HepG2 (cell line): ENCODE results near the gene YWHAQ. TPM values are rescaled to one million over a fixed set of nuclear protein-coding genes. Genes with fewer than 3 reads are reported as not detected.

Source experiments
- CEBPG ChIP-seq: IDR thresholded peaks from 2 replicates; pipeline ENCODE4 v1.6.1; 2016
- HBP1 ChIP-seq: IDR thresholded peaks from 2 replicates; pipeline ENCODE4 v1.6.1; 2016; ENCODE audit warnings: low read depth, control low read depth
- ISX ChIP-seq: sonication (generic); formaldehyde crosslinking; conservative IDR thresholded peaks from 2 replicates; pipeline ENCODE4 v1.5.0; 2020; ENCODE audit warnings: missing genetic modification reagents
- MAF1 ChIP-seq: sonication (generic); formaldehyde crosslinking; IDR thresholded peaks from 2 replicates; pipeline ENCODE4 v1.5.0; 2020; ENCODE audit warnings: missing genetic modification reagents, borderline replicate concordance
- MIER3 ChIP-seq: IDR thresholded peaks from 2 replicates; pipeline ENCODE4 v1.6.1; 2016; ENCODE audit warnings: missing compliant biosample characterization, borderline replicate concordance
- NPAS2 ChIP-seq: sonication (generic); formaldehyde crosslinking; IDR thresholded peaks from 2 replicates; pipeline ENCODE4 v1.8.0; 2022; ENCODE audit warnings: mild to moderate bottlenecking, missing genetic modification reagents, borderline replicate concordance
- PBX2 ChIP-seq: IDR thresholded peaks from 2 replicates; pipeline ENCODE4 v1.6.1; 2016; ENCODE audit warnings: control low read depth
- POLR2AphosphoS5 ChIP-seq: IDR thresholded peaks from 2 replicates; pipeline ENCODE4 v1.6.1; 2012; ENCODE audit warnings: low read depth, low read length
- PPARG ChIP-seq: conservative IDR thresholded peaks from 2 replicates; pipeline ENCODE4 v1.6.1; 2016; ENCODE audit warnings: missing biosample characterization, missing genetic modification reagents
- RARG ChIP-seq: sonication (generic); formaldehyde crosslinking; IDR thresholded peaks from 2 replicates; pipeline ENCODE4 v1.4.0; 2020; ENCODE audit warnings: low read depth, mild to moderate bottlenecking, missing genetic modification reagents
- RBFOX2 ChIP-seq: fragments of 200-400 bp; formaldehyde crosslinking; IDR thresholded peaks from 2 replicates; pipeline ENCODE4 v1.6.1; 2017; ENCODE audit warnings: low read depth, mild to moderate bottlenecking, low read length
- RXRB ChIP-seq: IDR thresholded peaks from 2 replicates; pipeline ENCODE4 v1.6.1; 2016; ENCODE audit warnings: borderline replicate concordance, missing genetic modification reagents, missing compliant biosample characterization
- SRF ChIP-seq: IDR thresholded peaks from 2 replicates; pipeline ENCODE4 v1.6.1; 2011; ENCODE audit warnings: mild to moderate bottlenecking, low read depth, low read length, moderate library complexity
- TRIM22 ChIP-seq: fragments of 450-650 bp; IDR thresholded peaks from 2 replicates; pipeline ENCODE4 v1.6.1; 2017
- ZBTB10 ChIP-seq: sonication (generic); formaldehyde crosslinking; IDR thresholded peaks from 2 replicates; pipeline ENCODE4 v1.4.0; 2020; ENCODE audit warnings: missing genetic modification reagents, borderline replicate concordance
- ZNF121 ChIP-seq: sonication (generic); formaldehyde crosslinking; IDR thresholded peaks from 2 replicates; pipeline ENCODE4 v1.5.0; 2020; ENCODE audit warnings: mild to moderate bottlenecking, missing genetic modification reagents
- ZNF282 ChIP-seq: fragments of 450-650 bp; IDR thresholded peaks from 2 replicates; pipeline ENCODE4 v1.6.1; 2018; ENCODE audit not compliant: partially characterized antibody
- ZNF331 ChIP-seq: sonication (generic); formaldehyde crosslinking; IDR thresholded peaks from 2 replicates; pipeline ENCODE4 v1.4.0; 2020; ENCODE audit warnings: missing genetic modification reagents
- ZNF547 ChIP-seq: sonication (generic); formaldehyde crosslinking; IDR thresholded peaks from 2 replicates; pipeline ENCODE4 v1.5.1; 2020; ENCODE audit warnings: mild to moderate bottlenecking, missing genetic modification reagents
- ZNF597 ChIP-seq: sonication (generic); formaldehyde crosslinking; IDR thresholded peaks from 2 replicates; pipeline ENCODE4 v1.5.0; 2020; ENCODE audit warnings: missing genetic modification reagents
- ZNF616 ChIP-seq: sonication (generic); formaldehyde crosslinking; IDR thresholded peaks from 2 replicates; pipeline ENCODE4 v1.5.0; 2020; ENCODE audit warnings: low read depth, mild to moderate bottlenecking, missing genetic modification reagents
- ZNF768 ChIP-seq: sonication (generic); formaldehyde crosslinking; IDR thresholded peaks from 2 replicates; pipeline ENCODE4 v1.4.0; 2020; ENCODE audit warnings: missing genetic modification reagents
- ZNF800 ChIP-seq: sonication (generic); formaldehyde crosslinking; IDR thresholded peaks from 2 replicates; pipeline ENCODE4 v1.4.0; 2020; ENCODE audit warnings: missing genetic modification reagents
- polyA plus RNA-seq, 8 experiments: library from polyadenylated mRNA; depleted of rRNA in 3 of 8; stranded (reverse) in 7 of 8; unstranded in 1 of 8; fragments of >200 nt; fragmentation: Illumina TruSeq in 4 of 8; extraction: Trizol in 4 of 8; gene quantifications; 2 replicates each; pipeline versions ENCODE4 v1.2.1 to v1.2.3, GENCODE V29; 2011 to 2016; ENCODE audit warnings: low read depth in 4 of 8, missing spikeins in 1 of 8, mixed read lengths in 1 of 8; ENCODE audit not compliant: insufficient read depth in 1 of 8
- total RNA-seq, 5 experiments: library from RNA; depleted of rRNA; stranded (reverse); fragments of >200 nt; fragmentation: Illumina TruSeq; extraction: Trizol; gene quantifications; 2 replicates each; pipeline ENCODE4 v1.2.3, GENCODE V29; 2016; ENCODE audit warnings: low read depth in 1 of 5

The YWHAQ gene
- total and polyA plus RNA-seq, 2 of the 13 experiments (the other 11 are each of a cell fraction or from before 2014, with no cell fraction given), result 160 to 304 TPM

- TF ChIP-seq MIER3 (CRISPR knock-in tag) (0 out of 2 replicates have a peak, but pooled peaks have one; percentile 24), CEBPG (CRISPR knock-in tag) (peak; percentile 8; the same call in 1 of the 2 replicates), NPAS2 (no peak), SRF (no peak), ZBTB10 (CRISPR knock-in tag) (no peak), RXRB (CRISPR knock-in tag) (0 out of 2 replicates have a peak, but pooled peaks have one; percentile 9), TRIM22 (no peak), HBP1 (CRISPR knock-in tag) (no peak), PBX2 (CRISPR knock-in tag) (no peak; the same call in 1 of the 2 replicates), ZNF121 (CRISPR knock-in tag) (0 out of 2 replicates have a peak, but pooled peaks have one; percentile 8), ZNF597 (no peak), RBFOX2 (no peak), RARG (CRISPR knock-in tag) (no peak), PPARG (CRISPR knock-in tag) (no peak), ZNF768 (CRISPR knock-in tag) (no peak), ISX (no peak), ZNF282 (no peak), ZNF331 (CRISPR knock-in tag) (0 out of 2 replicates have a peak, but pooled peaks have one; percentile 14), ZNF547 (no peak), POLR2AphosphoS5 (no peak), ZNF800 (CRISPR knock-in tag) (no peak), MAF1 (no peak), ZNF616 (CRISPR knock-in tag) (no peak)
Observed at GRCh38 chr2:9554921-9555296, 75.9 kb downstream of the YWHAQ start (continued).
